Measurements from ENCODE around the gene OR2G3.
A peak's percentile ranks its signal among the peaks of the same experiment; 100 is the strongest.

Gene OR2G3

DNA sequence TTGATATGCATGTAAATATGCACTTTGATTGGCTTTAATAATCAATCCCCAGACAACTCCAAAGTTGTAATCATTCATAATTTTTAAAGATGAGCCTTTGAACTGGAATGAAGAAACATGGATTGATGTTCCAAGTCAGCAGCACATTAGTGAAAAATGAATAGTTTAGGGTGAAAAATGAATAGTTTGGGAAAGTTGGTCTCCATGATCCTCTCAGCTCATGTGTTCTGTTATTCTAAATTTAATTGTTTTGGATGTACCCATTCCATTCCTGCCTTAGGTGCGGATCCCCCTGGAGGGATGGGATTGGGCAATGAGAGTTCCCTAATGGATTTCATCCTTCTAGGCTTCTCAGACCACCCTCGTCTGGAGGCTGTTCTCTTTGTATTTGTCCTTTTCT, at the start of gene OR2G3:
TSS of gene OR2G3 (plus strand) at position 301 of the 400 bp plus-strand sequence. CDS start at position 301, 0 bp downstream.
- DNase-seq (ENCODE audit: low spot score) = no peak

DNA sequence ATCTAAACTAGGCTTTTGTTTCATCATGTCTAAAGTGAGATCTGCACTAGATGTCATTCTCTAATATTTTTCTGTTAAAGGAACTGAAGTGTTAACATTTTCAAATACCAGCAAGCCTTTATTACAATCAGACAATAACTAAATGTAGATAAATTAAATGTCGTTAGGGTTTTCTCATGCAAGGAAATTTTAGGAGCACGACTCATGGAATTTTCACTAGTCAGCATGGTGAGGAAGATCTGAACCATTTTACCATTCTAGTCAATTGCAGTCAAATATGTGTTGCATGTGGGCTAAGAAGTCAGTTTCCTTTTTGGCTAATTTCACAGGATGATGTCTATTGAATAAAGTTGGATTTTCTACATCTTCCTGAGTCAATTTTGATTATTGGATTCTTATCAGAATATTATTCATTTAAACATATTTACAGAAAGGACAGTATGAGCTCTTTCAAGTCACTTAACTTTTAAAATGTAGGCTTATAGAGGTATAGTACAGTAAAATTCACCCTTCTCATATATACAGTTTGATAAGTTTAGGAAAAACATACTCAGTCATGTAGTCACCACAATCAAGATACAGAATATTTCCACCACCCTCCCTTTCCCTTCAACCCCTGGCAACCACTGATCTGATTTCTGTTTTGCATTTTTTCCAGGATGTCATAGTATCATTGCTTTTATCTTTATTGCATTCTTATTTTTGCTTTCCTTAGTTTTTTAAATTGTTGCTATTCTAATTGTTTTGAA, 47.3 kb upstream of the OR2G3 start:
- DNase-seq (ENCODE audit: low spot score) = no peak

DNA sequence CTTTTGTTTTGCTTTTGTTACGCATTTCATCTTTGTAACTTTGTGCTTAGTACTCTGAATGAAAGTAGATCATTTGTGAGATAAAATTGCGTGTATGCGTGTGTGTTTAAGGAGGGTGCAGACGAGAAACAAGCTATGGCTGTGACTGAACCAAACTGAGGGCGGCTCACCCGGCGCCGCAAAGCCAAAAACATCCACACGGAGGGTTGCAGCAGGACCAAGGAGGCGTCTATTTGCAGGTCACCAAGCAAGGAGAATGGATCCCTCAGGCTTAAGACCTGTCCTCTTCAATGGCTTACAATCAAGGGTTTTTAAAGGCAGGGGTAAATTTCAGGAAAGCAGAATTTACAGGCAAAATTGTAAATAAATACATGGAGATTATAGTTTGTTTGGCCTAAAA, 43.7 kb upstream of the OR2G3 start:
- no peak for DNase-seq (ENCODE audit: low spot score)

GRCh38 chr1:247562198-247562597, 43.2 kb upstream of the OR2G3 start:
- DNase-seq (ENCODE audit: low spot score) = no peak

DNA sequence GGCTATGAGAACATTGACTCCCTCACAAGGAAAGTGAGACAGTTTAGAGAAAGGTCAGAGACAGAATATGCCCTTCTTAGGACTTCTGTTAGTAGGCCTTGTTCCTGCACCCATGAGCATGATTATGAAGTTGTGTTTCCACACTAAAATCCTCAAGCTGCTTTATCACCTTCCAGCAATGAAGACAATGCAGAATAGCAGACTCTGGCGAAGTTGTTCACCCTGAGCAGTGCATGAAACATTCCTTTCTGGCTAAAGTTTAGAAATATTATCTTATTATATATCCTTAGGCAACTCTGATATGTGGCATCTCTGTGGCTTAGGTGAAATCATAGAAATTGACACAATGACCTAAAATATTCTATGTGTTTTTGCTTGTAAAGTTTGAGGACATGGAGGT, 31.1 kb upstream of the OR2G3 start:
- DNase-seq (ENCODE audit: low spot score) = no peak

GRCh38 chr1:247574664-247575063, 30.7 kb upstream of the OR2G3 start:
- DNase-seq (ENCODE audit: low spot score) = no peak

DNA sequence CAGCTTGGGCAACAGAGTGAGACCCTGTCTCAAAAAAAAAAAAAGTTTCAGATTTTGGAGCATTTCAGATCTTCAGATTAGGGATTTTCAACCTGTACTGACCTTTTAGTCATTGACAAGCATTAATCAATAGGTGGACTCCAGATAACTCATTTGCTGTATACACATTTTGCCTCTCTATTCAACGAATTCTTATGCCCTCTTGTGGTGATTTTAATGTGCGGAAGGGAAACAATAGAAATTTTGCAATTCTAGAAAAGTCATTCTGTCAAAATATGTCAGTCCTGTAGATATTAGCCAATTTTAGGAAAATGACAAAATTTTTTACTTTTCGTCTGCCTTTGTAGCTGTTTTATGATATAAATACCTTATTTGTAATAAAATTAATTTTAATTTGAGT, 28.9 kb upstream of the OR2G3 start:
- DNase-seq (ENCODE audit: low spot score) = peak; percentile 6

GRCh38 chr1:247578946-247579460, 26.4 kb upstream of the OR2G3 start:
- no peak for DNase-seq (ENCODE audit: low spot score)

DNA sequence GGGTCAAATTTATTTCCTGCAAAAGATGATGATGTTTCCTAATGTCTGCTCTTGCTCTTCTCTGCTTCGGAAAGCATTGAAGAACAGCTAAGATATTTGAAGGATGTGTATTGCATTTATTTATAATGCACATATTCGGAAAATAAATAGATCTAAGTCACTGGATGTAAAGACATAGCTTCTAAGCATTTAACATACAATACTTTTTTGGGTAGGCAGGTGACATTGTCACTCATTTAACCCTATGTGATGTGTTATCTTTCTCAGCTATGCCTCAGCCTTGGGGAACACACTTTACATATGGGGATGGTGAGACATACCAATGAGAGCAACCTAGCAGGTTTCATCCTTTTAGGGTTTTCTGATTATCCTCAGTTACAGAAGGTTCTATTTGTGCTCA, 17.3 kb upstream of the OR2G3 start, which contains the start of gene OR2G2:
TSS of gene OR2G2 (plus strand) at position 301 of the 400 bp plus-strand sequence. CDS start at position 301, 0 bp downstream.
- DNase-seq (ENCODE audit: low spot score) = no peak

DNA sequence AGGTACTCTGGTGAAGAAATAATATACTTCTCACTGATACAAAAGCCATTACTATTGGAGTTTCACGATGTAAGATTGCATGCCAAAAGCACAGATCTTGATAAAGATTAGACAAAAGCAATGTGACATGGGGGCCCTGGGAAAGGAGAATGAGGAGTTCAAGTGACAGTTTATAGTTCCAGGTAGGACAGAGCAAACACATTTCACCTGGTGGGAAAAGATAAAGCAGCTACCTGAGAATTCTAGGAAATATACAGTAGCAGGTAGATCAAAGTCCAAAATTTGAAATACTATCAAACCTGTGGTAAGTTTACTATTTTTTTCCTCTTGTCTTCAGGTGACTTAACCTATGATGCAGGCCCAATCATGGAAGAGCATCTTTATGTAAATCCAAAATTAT, 8.0 kb downstream of the OR2G3 start:
- DNase-seq (ENCODE audit: low spot score) = no peak

- DNase-seq (ENCODE audit: low spot score) = no peak
These were observed 9.2 kb downstream of the OR2G3 start for GRCh38 chr1:247614625-247615024.

GRCh38 chr1:247627951-247628350, 22.6 kb downstream of the OR2G3 start:
- no peak for DNase-seq (ENCODE audit: low spot score)

DNA sequence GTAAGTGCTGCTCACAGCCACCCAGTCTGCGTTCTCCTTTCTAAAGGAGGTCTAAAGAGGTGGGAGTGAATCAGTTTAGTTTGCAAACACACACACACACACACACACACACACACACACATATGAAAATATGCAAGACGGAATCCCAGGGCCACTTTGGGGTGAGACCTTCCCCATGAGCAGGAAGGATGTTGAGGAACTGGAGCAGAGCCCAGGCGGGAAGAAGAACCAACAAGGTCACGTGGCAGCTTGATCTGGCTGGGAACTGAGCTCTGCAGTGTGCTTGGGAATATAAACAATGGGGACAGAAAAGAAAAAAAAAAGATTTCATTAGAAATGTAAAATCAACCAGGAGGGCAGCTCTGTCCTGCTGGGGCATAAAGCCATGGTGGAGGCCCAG, 32.6 kb downstream of the OR2G3 start:
- no peak for DNase-seq (ENCODE audit: low spot score)

- no peak for DNase-seq (ENCODE audit: low spot score)
These were observed 33.4 kb downstream of the OR2G3 start for GRCh38 chr1:247638781-247639180.

- DNase-seq (ENCODE audit: low spot score) = peak; percentile 38
These were observed 34.1 kb downstream of the OR2G3 start for GRCh38 chr1:247639381-247639981.

DNA sequence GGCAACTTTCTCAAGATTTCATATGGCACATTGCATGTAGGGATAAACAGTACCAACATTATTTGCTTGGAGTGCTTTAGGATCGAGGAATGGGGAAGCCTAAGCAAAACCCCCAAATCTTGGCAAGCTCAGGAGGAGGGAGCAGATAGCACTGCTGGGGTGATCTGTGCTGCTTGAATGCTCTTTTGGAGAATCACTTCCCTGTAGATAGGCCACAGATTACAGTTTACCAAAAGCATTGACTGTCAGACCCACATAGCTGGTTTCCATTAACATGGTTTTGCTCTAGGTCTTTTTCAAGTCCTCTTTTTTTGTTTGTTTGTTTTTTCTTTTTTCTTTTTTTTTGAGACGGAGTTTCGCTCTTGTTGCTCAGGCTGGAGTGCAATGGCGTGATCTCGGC, 37.4 kb downstream of the OR2G3 start:
- no peak for DNase-seq (ENCODE audit: low spot score)

- DNase-seq (ENCODE audit: low spot score) = peak; percentile 35
These were observed 41.5 kb downstream of the OR2G3 start for GRCh38 chr1:247646867-247647266.

- DNase-seq (ENCODE audit: low spot score) = peak; percentile 18
These were observed 42.5 kb downstream of the OR2G3 start for GRCh38 chr1:247647864-247648263.

GRCh38 chr1:247653040-247653439, 47.7 kb downstream of the OR2G3 start:
- no peak for DNase-seq (ENCODE audit: low spot score)
